ENCODE data around the gene DR1. TPM values are rescaled to one million over a fixed set of nuclear protein-coding genes. Genes with fewer than 3 reads are reported as not detected.

The DR1 gene
- total RNA-seq, 1 donor from 2014 or later: 11.5 TPM

DNA sequence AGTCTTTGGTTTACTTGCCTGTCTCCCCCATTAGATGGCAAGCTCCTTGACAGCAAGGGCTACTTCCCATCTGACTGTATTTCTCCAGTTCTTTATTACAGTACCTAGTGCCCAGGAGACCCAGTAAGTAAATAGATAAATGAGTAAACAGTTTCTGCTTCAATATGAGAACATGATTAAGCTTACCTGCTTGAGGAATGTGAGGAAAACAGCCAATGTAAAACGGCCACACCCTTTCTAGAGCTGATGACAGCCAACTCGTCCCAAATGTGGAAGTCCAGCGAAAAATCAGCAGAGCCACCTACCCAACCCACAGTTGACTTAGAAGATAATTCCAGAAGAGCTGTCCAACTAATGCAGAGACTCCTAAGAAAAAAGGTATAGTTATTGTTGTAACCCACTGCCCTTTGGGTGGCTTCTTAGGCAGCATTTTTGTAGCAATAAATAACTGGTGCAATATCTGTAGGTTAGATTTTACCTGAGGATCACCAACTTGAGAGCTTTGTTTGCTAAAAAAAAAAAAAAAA is 6.5 kb upstream of the DR1 start:
- Histone ChIP-seq H3K36me3 (ENCODE audit: control insufficient read depth in 3 of 3, insufficient read depth in 3 of 3, low read length in 3 of 3) (peaks cover 2 to 13% (median 11%) of the 10 kb centered on the region in 3 donors), H3K9ac (ENCODE audit: low read depth in 1 of 3, low read length in 3 of 3) (no peak overlapping the region), H3K27me3 (ENCODE audit: control insufficient read depth in 3 of 3, insufficient read depth in 3 of 3, low read length in 3 of 3) (no peaks in the 10 kb centered on the region), H3K27ac (ENCODE audit: low read depth, low read length) (no peak overlapping the region), H3K4me3 (ENCODE audit: low read length in 3 of 3) (no peak overlapping the region), H3K4me1 (ENCODE audit: control insufficient read depth in 3 of 3, insufficient read depth in 3 of 3, low read length in 3 of 3) (peaks cover 0 to 2% (median 0%) of the 10 kb centered on the region in 3 donors), H3K9me3 (ENCODE audit: control insufficient read depth in 3 of 3, low read length in 3 of 3) (no peaks in the 10 kb centered on the region)

DNA sequence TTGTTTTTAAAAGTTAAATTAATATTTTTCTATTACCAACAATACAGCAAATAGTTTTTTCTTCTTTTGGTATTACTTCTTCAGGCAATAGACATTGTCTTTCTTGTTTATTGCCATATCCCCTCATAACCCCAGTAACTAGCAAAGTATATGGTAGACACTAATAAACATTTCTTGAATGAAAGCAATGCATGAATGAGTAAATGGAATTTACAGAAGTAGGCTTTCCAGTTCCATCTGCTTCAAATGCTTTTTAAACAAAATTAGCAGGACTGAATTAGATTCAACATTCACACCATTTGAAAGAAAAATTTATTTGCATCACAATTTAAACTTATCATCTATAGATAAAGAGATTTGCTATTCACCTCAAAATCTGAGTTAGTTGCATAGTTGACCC is 5.6 kb upstream of the DR1 start:
- H3K27me3 ChIP-seq (ENCODE audit: control insufficient read depth in 3 of 3, insufficient read depth in 3 of 3, low read length in 3 of 3): no peaks in the 10 kb centered on the region
- H3K4me1 ChIP-seq (ENCODE audit: control insufficient read depth in 3 of 3, insufficient read depth in 3 of 3, low read length in 3 of 3): peaks cover 0 to 4% (median 3%) of the 10 kb centered on the region in 3 donors
- H3K9me3 ChIP-seq (ENCODE audit: control insufficient read depth in 3 of 3, low read length in 3 of 3): no peaks in the 10 kb centered on the region
- no peak overlapping the region for H3K27ac ChIP-seq (ENCODE audit: low read depth, low read length)
- H3K4me3 ChIP-seq (ENCODE audit: low read length in 3 of 3): no peak overlapping the region
- peaks cover 2 to 13% (median 11%) of the 10 kb centered on the region in 3 donors for H3K36me3 ChIP-seq (ENCODE audit: control insufficient read depth in 3 of 3, insufficient read depth in 3 of 3, low read length in 3 of 3)
- H3K9ac ChIP-seq (ENCODE audit: low read depth in 1 of 3, low read length in 3 of 3): no peak overlapping the region

DNA sequence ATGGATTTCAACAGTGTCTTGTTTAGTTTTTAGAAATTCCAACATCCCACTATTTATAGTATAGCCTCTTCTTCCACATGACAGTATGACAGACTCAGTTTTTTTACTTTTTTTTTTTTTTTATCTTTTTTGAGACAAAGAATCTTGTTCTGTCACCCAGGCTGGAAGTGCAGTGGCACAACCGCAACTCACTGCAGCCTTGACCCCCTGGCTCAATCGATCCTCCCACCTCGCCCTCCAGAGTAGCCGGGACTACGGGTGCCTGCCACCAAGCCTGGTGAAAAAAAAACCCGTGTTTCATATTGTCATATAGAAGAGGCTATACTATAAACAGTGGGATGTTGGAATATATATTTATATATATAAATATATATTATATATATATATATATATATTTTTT is 1.2 kb upstream of the DR1 start:
- no peaks in the 10 kb centered on the region for H3K9me3 ChIP-seq (ENCODE audit: control insufficient read depth in 3 of 3, low read length in 3 of 3)
- H3K27ac ChIP-seq (ENCODE audit: low read depth, low read length): no peak overlapping the region
- no peaks in the 10 kb centered on the region for H3K27me3 ChIP-seq (ENCODE audit: control insufficient read depth in 3 of 3, insufficient read depth in 3 of 3, low read length in 3 of 3)
- no peak overlapping the region for H3K9ac ChIP-seq (ENCODE audit: low read depth in 1 of 3, low read length in 3 of 3)
- no peak overlapping the region for H3K4me3 ChIP-seq (ENCODE audit: low read length in 3 of 3)
- no peaks in the 10 kb centered on the region for H3K36me3 ChIP-seq (ENCODE audit: control insufficient read depth in 3 of 3, insufficient read depth in 3 of 3, low read length in 3 of 3)
- H3K4me1 ChIP-seq (ENCODE audit: control insufficient read depth in 3 of 3, insufficient read depth in 3 of 3, low read length in 3 of 3): peaks cover 0 to 11% (median 3%) of the 10 kb centered on the region in 3 donors

DNA sequence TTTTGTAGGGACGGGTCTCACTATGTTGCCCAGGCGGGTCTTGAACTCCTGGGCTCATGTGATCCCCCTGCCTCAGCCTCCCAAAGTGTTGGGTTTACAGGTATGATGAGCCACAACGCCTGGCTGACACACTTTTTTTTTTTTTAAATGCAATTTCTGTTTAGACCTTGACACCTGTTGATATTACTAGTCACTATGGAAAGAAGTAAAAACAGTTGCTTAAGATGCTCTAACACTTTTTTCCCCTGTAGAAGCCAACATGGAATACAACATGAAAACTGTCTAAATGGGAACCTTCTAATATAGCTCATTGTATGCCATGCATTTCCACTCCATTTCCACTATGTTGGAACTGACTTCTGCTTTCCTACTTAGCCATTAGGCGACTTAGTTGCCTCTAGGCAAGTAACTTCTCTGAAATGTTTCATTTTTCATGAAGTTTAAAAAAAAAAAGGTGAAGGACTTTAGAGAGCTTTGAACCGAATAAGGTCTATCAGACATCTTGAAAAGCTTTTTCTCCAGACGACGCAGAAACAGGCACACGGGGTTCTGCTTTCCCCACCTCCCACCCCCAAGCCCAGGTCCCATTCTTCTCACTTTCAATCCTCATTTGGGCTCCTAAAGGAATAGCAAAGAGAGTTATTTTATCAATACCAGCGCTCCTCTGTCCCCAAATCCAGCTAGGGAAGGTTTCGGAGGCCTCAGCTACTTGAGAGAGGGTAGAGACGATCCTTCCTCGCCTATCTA is 648 bp upstream of the DR1 start:
- peak overlapping the region; percentile 91 to 94 (median 93) for H3K4me3 ChIP-seq (ENCODE audit: low read length in 3 of 3)
- H3K9me3 ChIP-seq (ENCODE audit: control insufficient read depth in 3 of 3, low read length in 3 of 3): no peaks in the 10 kb centered on the region
- H3K27ac ChIP-seq (ENCODE audit: low read depth, low read length): peak overlapping the region; percentile 92
- peaks cover under 1 to 15% (median 6%) of the 10 kb centered on the region in 3 donors for H3K4me1 ChIP-seq (ENCODE audit: control insufficient read depth in 3 of 3, insufficient read depth in 3 of 3, low read length in 3 of 3)
- H3K9ac ChIP-seq (ENCODE audit: low read depth in 1 of 3, low read length in 3 of 3): peak overlapping the region; percentile 84 to 92 (median 84)
- no peaks in the 10 kb centered on the region for H3K36me3 ChIP-seq (ENCODE audit: control insufficient read depth in 3 of 3, insufficient read depth in 3 of 3, low read length in 3 of 3)
- H3K27me3 ChIP-seq (ENCODE audit: control insufficient read depth in 3 of 3, insufficient read depth in 3 of 3, low read length in 3 of 3): no peaks in the 10 kb centered on the region

DNA sequence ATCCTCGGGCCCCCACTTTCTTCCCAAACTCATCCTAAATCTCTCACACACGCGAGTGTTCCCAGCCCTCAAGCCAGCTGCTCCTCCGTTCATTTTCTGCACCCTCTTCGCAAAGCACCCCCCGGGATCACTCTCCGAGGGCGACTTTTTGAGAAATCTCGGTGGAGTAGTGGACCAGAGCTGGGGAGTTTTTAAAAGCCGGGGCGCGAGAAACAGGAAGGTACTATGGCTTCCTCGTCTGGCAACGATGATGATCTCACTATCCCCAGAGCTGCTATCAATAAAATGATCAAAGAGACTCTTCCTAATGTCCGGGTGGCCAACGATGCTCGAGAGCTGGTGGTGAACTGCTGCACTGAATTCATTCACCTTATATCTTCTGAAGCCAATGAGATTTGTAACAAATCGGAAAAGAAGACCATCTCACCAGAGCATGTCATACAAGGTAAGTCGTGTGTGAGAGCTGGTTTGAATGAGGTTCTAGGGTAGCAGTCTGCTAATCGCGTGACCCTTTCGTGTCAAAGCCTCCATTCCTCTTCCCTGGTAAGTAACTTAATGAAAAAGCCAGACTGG is 800 bp downstream of the DR1 start:
- Histone ChIP-seq H3K4me1 (ENCODE audit: control insufficient read depth in 3 of 3, insufficient read depth in 3 of 3, low read length in 3 of 3) (peaks cover 5 to 19% (median 12%) of the 10 kb centered on the region in 3 donors), H3K36me3 (ENCODE audit: control insufficient read depth in 3 of 3, insufficient read depth in 3 of 3, low read length in 3 of 3) (no peaks in the 10 kb centered on the region), H3K27ac (ENCODE audit: low read depth, low read length) (peak overlapping the region; percentile 92)

DNA sequence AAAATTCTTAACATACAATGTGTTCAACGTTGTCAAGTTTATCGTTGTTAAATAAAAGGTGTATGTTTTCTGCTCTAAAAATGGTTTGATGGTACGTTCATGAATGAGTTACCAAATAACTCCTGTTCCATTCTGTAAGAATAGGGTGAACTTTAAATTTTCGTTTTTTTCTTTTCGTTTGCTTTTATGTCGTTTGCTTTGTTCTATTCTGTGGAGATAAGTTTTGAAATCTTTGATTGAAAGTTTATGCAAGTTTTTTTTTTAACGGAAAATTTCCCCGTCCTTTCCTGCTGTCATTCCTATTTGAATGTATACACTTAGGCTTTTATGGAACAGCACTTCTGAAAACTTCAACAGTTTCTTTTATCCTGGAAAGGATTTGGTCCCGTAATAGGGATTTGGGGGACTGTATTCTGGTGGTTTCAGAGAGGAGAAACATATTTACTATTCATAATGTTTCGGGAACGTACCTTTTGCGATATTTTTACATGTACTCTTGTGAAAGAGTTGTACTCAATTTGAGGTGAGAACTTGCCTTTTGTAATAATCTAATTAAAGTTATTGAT is 1.7 kb downstream of the DR1 start:
- Histone ChIP-seq H3K4me1 (ENCODE audit: control insufficient read depth in 3 of 3, insufficient read depth in 3 of 3, low read length in 3 of 3) (peaks cover 6 to 20% (median 12%) of the 10 kb centered on the region in 3 donors), H3K4me3 (ENCODE audit: low read length in 3 of 3) (peak overlapping the region; percentile 91 to 94 (median 93)), H3K27me3 (ENCODE audit: control insufficient read depth in 3 of 3, insufficient read depth in 3 of 3, low read length in 3 of 3) (no peaks in the 10 kb centered on the region), H3K27ac (ENCODE audit: low read depth, low read length) (peak overlapping the region; percentile 92), H3K9me3 (ENCODE audit: control insufficient read depth in 3 of 3, low read length in 3 of 3) (no peaks in the 10 kb centered on the region), H3K9ac (ENCODE audit: low read depth in 1 of 3, low read length in 3 of 3) (peak overlapping the region; percentile 84 to 92 (median 90)), H3K36me3 (ENCODE audit: control insufficient read depth in 3 of 3, insufficient read depth in 3 of 3, low read length in 3 of 3) (no peaks in the 10 kb centered on the region)

More for the DNA sequence above, 800 bp downstream of the DR1 start:
- Histone ChIP-seq H3K9ac (ENCODE audit: low read depth in 1 of 3, low read length in 3 of 3) (peak overlapping the region; percentile 84 to 92 (median 90)), H3K9me3 (ENCODE audit: control insufficient read depth in 3 of 3, low read length in 3 of 3) (no peaks in the 10 kb centered on the region), H3K4me3 (ENCODE audit: low read length in 3 of 3) (peak overlapping the region; percentile 91 to 94 (median 93)), H3K27me3 (ENCODE audit: control insufficient read depth in 3 of 3, insufficient read depth in 3 of 3, low read length in 3 of 3) (no peaks in the 10 kb centered on the region)

DNA sequence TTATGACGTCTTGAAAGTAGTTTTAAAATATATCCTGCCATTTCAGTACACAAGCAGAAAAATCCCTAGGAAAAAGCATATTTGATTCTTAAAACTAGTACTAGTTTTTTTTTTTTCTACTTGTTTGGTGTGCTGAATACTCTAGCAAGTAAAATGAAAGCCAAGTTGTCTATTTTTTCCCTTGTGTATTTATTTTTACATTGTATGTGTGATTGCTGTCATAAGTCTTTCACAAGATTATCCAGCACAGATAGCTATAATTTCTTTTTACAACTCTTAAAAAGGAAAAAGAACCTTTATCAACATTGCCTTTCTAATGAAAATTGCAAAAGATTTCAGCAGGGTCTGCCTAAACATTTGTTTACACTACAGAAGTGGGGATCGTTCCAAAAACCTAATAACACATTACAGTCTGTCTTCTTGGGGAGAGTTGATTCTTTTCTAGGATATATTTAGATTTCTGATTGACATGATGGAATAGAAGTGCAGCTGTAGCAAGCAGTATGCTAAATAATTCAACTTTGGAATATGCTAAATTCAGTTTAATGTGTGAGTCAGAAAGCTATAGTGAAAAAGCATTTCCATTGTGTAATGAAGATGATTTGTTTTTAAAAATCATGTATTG is 2.5 kb downstream of the DR1 start:
- H3K36me3 ChIP-seq (ENCODE audit: control insufficient read depth in 3 of 3, insufficient read depth in 3 of 3, low read length in 3 of 3): no peaks in the 10 kb centered on the region
- H3K9me3 ChIP-seq (ENCODE audit: control insufficient read depth in 3 of 3, low read length in 3 of 3): no peaks in the 10 kb centered on the region
- H3K4me3 ChIP-seq (ENCODE audit: low read length in 3 of 3): peak overlapping the region; percentile 91 to 94 (median 93)
- peaks cover 6 to 20% (median 12%) of the 10 kb centered on the region in 3 donors for H3K4me1 ChIP-seq (ENCODE audit: control insufficient read depth in 3 of 3, insufficient read depth in 3 of 3, low read length in 3 of 3)
- H3K27me3 ChIP-seq (ENCODE audit: control insufficient read depth in 3 of 3, insufficient read depth in 3 of 3, low read length in 3 of 3): no peaks in the 10 kb centered on the region
- H3K9ac ChIP-seq (ENCODE audit: low read depth in 1 of 3, low read length in 3 of 3): peak overlapping the region; percentile 84 to 92 (median 90)
- peak overlapping the region; percentile 92 for H3K27ac ChIP-seq (ENCODE audit: low read depth, low read length)

DNA sequence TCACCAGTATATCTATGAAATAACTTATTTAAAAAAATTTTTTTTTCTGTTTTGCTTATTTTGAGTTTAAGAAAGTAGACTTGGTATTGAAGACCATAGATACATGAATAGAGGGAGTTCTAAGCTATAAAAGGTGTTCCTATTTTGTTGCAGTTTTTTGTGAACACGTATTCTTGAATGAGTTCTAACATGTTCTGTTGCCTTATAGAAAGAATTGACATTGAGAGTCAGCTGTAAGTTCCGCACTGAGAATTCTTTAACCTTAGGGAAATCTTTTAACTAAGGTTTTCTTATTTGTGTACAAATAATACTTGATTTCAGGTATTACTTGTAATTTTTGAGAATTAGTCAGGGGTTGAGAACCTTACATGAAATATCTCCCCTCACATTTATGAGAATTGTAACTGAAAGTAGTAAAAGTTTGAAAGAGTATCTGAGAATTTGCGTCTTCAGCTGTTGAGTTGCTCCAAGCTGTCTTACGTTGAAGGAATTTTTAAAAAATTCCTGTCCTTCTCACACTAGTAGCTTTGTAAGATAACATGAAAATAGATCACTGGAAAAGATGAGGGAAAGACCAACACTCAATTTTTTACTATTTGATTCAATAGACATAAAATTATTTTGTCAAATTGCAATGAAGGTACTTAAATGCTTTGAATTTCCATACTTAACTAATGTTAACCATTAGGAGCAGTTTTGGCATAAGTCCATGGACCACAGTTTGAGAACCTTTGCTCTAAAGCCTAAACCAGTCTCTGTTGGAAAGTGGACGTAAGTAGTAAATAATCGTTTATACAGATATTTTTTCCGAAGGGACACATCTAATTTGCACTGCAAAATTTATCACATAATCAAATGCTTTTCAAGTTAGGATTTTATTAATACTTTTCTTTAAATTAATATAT is 3.8 kb downstream of the DR1 start:
- Histone ChIP-seq H3K27ac (ENCODE audit: low read depth, low read length) (peak overlapping the region; percentile 43), H3K36me3 (ENCODE audit: control insufficient read depth in 3 of 3, insufficient read depth in 3 of 3, low read length in 3 of 3) (peaks cover 0 to under 1% (median under 1%) of the 10 kb centered on the region in 3 donors), H3K9ac (ENCODE audit: low read depth in 1 of 3, low read length in 3 of 3) (peak overlapping the region; percentile 84 to 92 (median 90)), H3K4me1 (ENCODE audit: control insufficient read depth in 3 of 3, insufficient read depth in 3 of 3, low read length in 3 of 3) (peaks cover 6 to 20% (median 12%) of the 10 kb centered on the region in 3 donors), H3K9me3 (ENCODE audit: control insufficient read depth in 3 of 3, low read length in 3 of 3) (no peaks in the 10 kb centered on the region), H3K4me3 (ENCODE audit: low read length in 3 of 3) (peak overlapping the region in 2 of 3 donors; percentile 25 to 93), H3K27me3 (ENCODE audit: control insufficient read depth in 3 of 3, insufficient read depth in 3 of 3, low read length in 3 of 3) (no peaks in the 10 kb centered on the region)

DNA sequence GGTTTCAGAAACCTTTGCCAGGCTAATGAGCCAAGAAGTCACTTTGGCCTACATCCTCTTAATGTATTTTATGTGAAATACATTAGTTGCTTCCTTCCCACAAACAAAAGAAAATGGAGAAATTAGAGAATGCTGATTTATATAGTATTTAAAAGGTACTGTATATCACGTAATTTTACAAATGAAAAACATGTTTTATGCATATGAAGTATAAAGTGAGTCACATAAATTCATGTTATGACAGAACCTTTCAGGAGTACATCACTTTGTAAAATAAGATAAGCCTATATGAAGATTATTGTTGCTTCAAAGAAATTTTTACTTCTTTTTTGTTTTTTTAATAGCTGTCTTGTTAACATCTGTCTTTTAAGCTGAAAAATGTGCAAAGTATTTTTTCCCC is 4.6 kb downstream of the DR1 start:
- Histone ChIP-seq H3K27me3 (ENCODE audit: control insufficient read depth in 3 of 3, insufficient read depth in 3 of 3, low read length in 3 of 3) (no peaks in the 10 kb centered on the region), H3K4me1 (ENCODE audit: control insufficient read depth in 3 of 3, insufficient read depth in 3 of 3, low read length in 3 of 3) (peaks cover 6 to 18% (median 9%) of the 10 kb centered on the region in 3 donors), H3K36me3 (ENCODE audit: control insufficient read depth in 3 of 3, insufficient read depth in 3 of 3, low read length in 3 of 3) (peaks cover 0 to 6% (median 5%) of the 10 kb centered on the region in 3 donors), H3K4me3 (ENCODE audit: low read length in 3 of 3) (peak overlapping the region in 1 of 3 donors; percentile 19), H3K9ac (ENCODE audit: low read depth in 1 of 3, low read length in 3 of 3) (no peak overlapping the region), H3K27ac (ENCODE audit: low read depth, low read length) (no peak overlapping the region), H3K9me3 (ENCODE audit: control insufficient read depth in 3 of 3, low read length in 3 of 3) (no peaks in the 10 kb centered on the region)

All from skeletal muscle tissue (tissue), 4 donors.